Epithelial cell of proximal tubule (primary cell): ENCODE measurements around the gene AVL9. TPM values are rescaled to one million over a fixed set of nuclear protein-coding genes. Genes with fewer than 3 reads are reported as not detected.

Experiments
- DNase-seq: peaks from one replicate; pipeline ENCODE4 v3.0.0-alpha.2; 2011; ENCODE audit warnings: low read depth
- H3K4me3 ChIP-seq: 2 replicates; pipeline ENCODE4 v1.5.1; 2011; ENCODE audit warnings: low read depth, mild to moderate bottlenecking, low read length
- CTCF ChIP-seq: conservative IDR thresholded peaks from 2 replicates; pipeline ENCODE4 v1.5.1; 2012; ENCODE audit warnings: low read depth, mild to moderate bottlenecking, low read length
- total RNA-seq: library from RNA; depleted of rRNA; stranded (reverse); fragments of >200 nt; gene quantifications from 2 replicates; pipeline ENCODE4 v1.2.3, GENCODE V29; 2015

Gene AVL9
- total RNA-seq, 1 donor from 2014 or later = 56.7 TPM

- DNase-seq = peak; percentile 59
- H3K4me3 ChIP-seq = no peak overlapping the region
Measured at GRCh38 chr7:32569388-32570289, 74.3 kb downstream of the AVL9 start.

DNA sequence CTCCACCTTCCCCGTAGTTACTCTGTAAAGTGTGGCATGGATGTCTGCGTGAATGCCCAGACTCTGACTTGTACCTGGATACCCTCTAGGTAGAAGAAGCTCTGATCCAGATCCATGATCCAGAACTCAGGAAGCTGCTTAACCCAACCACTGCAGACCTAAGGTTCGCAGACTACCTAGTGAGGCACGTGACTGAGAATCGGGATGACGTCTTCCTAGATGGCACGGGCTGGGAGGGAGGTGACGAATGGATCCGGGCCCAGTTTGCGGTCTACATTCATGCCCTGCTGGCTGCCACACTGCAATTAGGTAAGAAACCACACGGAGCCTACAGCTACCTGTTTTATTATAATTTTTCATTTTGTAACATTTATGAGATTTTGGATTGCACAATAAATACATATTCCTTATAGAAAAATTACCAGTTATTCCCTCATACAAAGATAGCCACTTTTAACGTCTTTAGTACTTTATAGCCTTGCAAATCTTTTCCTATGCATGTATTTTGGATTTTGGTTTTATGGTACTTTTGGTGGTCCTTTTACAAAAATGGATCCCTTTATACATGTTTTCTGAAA is 77.9 kb downstream of the AVL9 start:
- H3K4me3 ChIP-seq = no peak overlapping the region
- DNase-seq = no peak
- TF ChIP-seq CTCF = no peak

More at GRCh38 chr7:32569388-32570289, 74.3 kb downstream of the AVL9 start:
- TF ChIP-seq CTCF = no peak

DNA sequence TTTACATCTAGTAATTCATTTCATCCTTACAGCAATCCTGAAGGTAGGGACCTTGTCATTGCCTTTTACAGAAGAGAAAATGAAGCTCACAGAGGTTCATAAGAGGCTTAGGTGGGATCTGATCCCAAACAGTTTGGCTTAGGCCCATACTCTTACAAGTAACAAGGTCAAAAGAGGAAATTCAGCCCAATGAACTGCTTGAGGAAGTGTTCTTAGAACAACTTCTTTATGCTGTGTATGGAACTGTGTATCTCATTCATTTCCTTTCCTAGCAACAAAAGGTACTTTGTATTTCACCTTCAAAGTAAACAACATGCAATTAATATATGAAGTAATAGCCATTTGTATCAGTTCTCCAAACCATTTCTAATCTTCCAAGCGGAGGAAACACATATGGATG is 79.3 kb downstream of the AVL9 start:
- TF ChIP-seq CTCF = no peak
- no peak overlapping the region for H3K4me3 ChIP-seq
- DNase-seq = no peak

DNA sequence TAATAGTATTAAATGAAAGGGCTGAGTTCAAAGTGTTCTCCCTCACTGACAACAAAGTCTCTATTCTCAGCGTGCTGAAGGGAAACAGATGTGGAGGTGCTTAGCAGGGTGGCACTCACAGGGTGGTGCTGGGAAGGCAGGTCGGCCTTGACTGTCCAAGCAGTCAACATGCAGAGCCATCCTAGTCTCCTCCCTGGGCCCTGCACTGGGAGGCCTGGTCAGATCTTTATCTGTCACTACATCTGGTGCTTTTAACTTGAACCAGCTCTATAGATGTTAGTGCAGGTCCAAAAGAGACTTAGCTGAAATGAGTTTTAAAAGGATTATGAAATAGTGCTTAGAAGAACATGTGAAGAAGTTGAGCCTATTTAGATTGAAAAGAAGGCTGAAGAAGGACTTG is 82.1 kb downstream of the AVL9 start:
- no peak overlapping the region for H3K4me3 ChIP-seq
- no peak for TF ChIP-seq CTCF
- no peak for DNase-seq

GRCh38 chr7:32579776-32580175 is 84.5 kb downstream of the AVL9 start:
- TF ChIP-seq CTCF = no peak
- DNase-seq = no peak
- no peak overlapping the region for H3K4me3 ChIP-seq

DNA sequence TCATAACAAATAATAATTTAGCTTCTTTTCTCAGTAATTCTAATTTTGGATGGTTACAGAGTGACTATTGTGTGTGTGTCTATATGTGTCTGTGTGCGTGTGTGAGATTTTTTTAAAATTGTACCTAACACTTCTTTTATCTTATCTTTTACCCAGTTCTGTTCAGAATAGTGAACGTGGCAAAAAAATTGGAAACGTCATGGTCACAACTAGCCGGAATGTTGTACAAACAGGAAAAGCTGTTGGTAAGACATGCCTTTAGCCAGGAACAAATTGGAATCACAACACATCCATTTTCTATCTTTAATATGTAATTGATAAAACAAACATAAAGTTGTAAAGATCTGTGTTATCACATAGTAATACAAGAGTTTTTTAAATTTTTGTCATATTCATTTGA is 85.4 kb downstream of the AVL9 start:
- no peak overlapping the region for H3K4me3 ChIP-seq
- DNase-seq = no peak
- TF ChIP-seq CTCF = no peak
